SK-N-SH (cell line): Measurements from ENCODE around the gene DCXR.

Source experiments
- CTCF ChIP-seq: fragments of 200-600 bp; sonication (generic); IDR thresholded peaks from 2 replicates; pipeline ENCODE4 v1.6.1; 2017; ENCODE audit warnings: antibody characterized with exemption, mild to moderate bottlenecking, moderate library complexity
- EP300 ChIP-seq, 2 experiments: IDR thresholded peaks; 2 replicates each; pipeline versions ENCODE4 v1.4.0 to v1.6.1; 2012; ENCODE audit warnings: borderline replicate concordance in 1 of 2, low read depth in 1 of 2, low read length in 1 of 2
- EZH2phosphoT487 ChIP-seq: fragments of 200-600 bp; sonication (generic); IDR thresholded peaks from 2 replicates; pipeline ENCODE4 v1.6.1; 2017; ENCODE audit warnings: low read depth, mixed run types, mild to moderate bottlenecking, antibody characterized with exemption, moderate library complexity, borderline replicate concordance
- GABPA ChIP-seq: IDR thresholded peaks from 2 replicates; pipeline ENCODE4 v1.4.0; 2012; ENCODE audit warnings: low read depth, mild to moderate bottlenecking
- JUND ChIP-seq: IDR thresholded peaks from 2 replicates; pipeline ENCODE4 v1.4.0; 2012
- NFIC ChIP-seq: IDR thresholded peaks from 2 replicates; pipeline ENCODE4 v1.4.0; 2012; ENCODE audit warnings: borderline replicate concordance
- POLR2AphosphoS5 ChIP-seq: IDR thresholded peaks from 2 replicates; pipeline ENCODE4 v1.6.1; 2012; ENCODE audit warnings: low read depth, low read length
- RAD21 ChIP-seq: IDR thresholded peaks from 2 replicates; pipeline ENCODE4 v1.6.1; 2012; ENCODE audit warnings: mild to moderate bottlenecking, low read length
- RCOR1 ChIP-seq: fragments of 150-350 bp; IDR thresholded peaks from 2 replicates; pipeline ENCODE4 v1.6.1; 2017; ENCODE audit warnings: antibody characterized with exemption, low read length
- RFX5 ChIP-seq: IDR thresholded peaks from 2 replicates; pipeline ENCODE4 v1.6.1; 2012; ENCODE audit warnings: mild to moderate bottlenecking, improper control_type of control experiment, low read length
- SMC3 ChIP-seq: IDR thresholded peaks from 2 replicates; pipeline ENCODE4 v1.6.1; 2012; ENCODE audit warnings: low read depth, low read length, improper control_type of control experiment
- TEAD4 ChIP-seq: IDR thresholded peaks from 2 replicates; pipeline ENCODE4 v1.4.0; 2012; ENCODE audit warnings: mild to moderate bottlenecking, borderline replicate concordance; ENCODE audit not compliant: insufficient read depth
- YY1 ChIP-seq: IDR thresholded peaks from 2 replicates; pipeline ENCODE4 v1.4.0; 2012; ENCODE audit warnings: low read depth, mild to moderate bottlenecking
- TF ChIP-seq, protein P1 (sequence below): IDR thresholded peaks from 2 replicates; pipeline ENCODE4 v1.6.1; 2012; ENCODE audit warnings: mild to moderate bottlenecking, low read depth, low read length, moderate library complexity

DNA sequence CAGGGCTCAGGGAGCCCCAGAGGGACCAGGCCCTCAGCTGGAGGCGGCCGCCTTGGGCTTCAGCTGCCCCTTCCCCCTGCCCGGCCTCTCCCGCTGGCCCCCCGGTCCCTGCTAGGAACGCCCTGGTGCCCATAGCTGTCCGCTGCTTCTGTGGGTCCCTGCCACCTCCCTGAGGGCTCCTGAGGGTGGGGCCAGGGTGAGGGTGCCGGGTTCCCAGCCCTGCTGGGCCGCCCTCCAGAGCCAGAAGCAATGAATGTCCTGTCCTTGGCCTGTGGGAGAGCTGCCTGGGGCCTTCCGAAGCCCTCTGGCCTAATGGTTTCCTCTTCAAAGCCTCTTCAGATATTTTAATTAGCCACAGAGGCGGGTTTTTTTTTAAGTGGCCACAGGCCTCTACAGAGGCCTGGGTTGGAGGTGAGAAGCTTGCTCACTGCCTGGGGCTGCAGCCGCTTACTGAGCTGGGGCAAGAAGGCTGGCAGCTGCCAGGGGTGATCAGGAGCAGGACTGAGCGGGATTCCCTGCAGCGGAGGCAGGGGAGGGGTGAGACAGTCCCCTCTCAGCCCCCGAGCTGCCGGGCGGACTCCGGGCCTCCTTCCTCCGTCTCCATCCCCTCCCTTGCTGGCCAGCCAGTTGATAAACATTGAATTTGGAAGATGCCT lies 24.7 kb downstream of the DCXR start:
- TF ChIP-seq TEAD4: no peak
- no peak for TF ChIP-seq YY1
- TF ChIP-seq RCOR1: no peak
- no peak for TF ChIP-seq CTCF
- no peak for TF ChIP-seq POLR2AphosphoS5
- no peak for TF ChIP-seq EZH2phosphoT487
- TF ChIP-seq RAD21: no peak
- no peak for TF ChIP-seq EP300 (IDR thresholded peaks at IDR 0.05; ENCODE audit: borderline replicate concordance in 1 of 2, low read depth in 1 of 2, low read length in 1 of 2)
- TF ChIP-seq GABPA: no peak
- no peak for TF ChIP-seq RFX5
- TF ChIP-seq SMC3: no peak
- TF ChIP-seq NFIC: no peak
- TF ChIP-seq JUND: no peak
- TF ChIP-seq, protein P1, sequence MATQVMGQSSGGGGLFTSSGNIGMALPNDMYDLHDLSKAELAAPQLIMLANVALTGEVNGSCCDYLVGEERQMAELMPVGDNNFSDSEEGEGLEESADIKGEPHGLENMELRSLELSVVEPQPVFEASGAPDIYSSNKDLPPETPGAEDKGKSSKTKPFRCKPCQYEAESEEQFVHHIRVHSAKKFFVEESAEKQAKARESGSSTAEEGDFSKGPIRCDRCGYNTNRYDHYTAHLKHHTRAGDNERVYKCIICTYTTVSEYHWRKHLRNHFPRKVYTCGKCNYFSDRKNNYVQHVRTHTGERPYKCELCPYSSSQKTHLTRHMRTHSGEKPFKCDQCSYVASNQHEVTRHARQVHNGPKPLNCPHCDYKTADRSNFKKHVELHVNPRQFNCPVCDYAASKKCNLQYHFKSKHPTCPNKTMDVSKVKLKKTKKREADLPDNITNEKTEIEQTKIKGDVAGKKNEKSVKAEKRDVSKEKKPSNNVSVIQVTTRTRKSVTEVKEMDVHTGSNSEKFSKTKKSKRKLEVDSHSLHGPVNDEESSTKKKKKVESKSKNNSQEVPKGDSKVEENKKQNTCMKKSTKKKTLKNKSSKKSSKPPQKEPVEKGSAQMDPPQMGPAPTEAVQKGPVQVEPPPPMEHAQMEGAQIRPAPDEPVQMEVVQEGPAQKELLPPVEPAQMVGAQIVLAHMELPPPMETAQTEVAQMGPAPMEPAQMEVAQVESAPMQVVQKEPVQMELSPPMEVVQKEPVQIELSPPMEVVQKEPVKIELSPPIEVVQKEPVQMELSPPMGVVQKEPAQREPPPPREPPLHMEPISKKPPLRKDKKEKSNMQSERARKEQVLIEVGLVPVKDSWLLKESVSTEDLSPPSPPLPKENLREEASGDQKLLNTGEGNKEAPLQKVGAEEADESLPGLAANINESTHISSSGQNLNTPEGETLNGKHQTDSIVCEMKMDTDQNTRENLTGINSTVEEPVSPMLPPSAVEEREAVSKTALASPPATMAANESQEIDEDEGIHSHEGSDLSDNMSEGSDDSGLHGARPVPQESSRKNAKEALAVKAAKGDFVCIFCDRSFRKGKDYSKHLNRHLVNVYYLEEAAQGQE: no peak
